Gastroesophageal sphincter (tissue), 3 donors: ENCODE measurements around the gene FAU.

Experiments
- POLR2AphosphoS5 ChIP-seq: sonication (generic); formaldehyde crosslinking; IDR thresholded peaks from one replicate; pipeline ENCODE4 v1.6.1; 2017; ENCODE audit warnings: antibody characterized with exemption
- TF ChIP-seq, protein P1 (sequence below), 4 experiments: fragments of 200-600 bp in 2 of 4; fragments of 450-650 bp in 2 of 4; sonication (generic) in 1 of 4; IDR thresholded peaks; one replicate each; pipeline ENCODE4 v1.5.1; 2017 to 2019; ENCODE audit warnings: antibody characterized with exemption in 4 of 4, mild to moderate bottlenecking in 2 of 4, moderate library complexity in 2 of 4

DNA sequence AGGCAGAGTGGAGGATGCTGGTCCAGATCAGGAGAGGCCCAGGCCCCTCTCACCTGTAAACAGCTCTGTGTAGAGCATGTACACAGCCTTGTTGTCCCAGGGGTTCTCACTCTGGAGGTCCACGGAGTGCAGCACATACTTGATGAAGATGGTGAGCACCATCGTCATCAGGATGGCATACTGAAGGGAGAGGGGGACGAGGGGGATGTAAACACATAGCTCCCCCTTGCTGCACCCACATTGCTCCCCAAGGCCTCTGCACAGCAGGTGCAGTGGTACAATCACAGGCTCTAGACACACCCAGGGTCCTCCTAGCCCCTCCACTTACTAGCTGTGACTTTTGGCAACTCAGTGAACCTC, 9.5 kb upstream of the FAU start:
- TF ChIP-seq, protein P1, sequence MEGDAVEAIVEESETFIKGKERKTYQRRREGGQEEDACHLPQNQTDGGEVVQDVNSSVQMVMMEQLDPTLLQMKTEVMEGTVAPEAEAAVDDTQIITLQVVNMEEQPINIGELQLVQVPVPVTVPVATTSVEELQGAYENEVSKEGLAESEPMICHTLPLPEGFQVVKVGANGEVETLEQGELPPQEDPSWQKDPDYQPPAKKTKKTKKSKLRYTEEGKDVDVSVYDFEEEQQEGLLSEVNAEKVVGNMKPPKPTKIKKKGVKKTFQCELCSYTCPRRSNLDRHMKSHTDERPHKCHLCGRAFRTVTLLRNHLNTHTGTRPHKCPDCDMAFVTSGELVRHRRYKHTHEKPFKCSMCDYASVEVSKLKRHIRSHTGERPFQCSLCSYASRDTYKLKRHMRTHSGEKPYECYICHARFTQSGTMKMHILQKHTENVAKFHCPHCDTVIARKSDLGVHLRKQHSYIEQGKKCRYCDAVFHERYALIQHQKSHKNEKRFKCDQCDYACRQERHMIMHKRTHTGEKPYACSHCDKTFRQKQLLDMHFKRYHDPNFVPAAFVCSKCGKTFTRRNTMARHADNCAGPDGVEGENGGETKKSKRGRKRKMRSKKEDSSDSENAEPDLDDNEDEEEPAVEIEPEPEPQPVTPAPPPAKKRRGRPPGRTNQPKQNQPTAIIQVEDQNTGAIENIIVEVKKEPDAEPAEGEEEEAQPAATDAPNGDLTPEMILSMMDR (IDR thresholded peaks at IDR 0.05) = no peak
- no peak for TF ChIP-seq POLR2AphosphoS5
